BJ (cell line): ENCODE data around the gene RHOV. TPM values are rescaled to one million over a fixed set of nuclear protein-coding genes. Genes with fewer than 3 reads are reported as not detected.

Experiments
- CTCF ChIA-PET: fragments of 350-600 bp; formaldehyde crosslinking; extraction: SDS; loops from one replicate; lab custom pipeline; 2021; ENCODE audit warnings: antibody characterized with exemption, inconsistent platforms; lab: Yijun Ruan, JAX
- POLR2A ChIA-PET: fragments of 300-600 bp; sonication (Branson Sonifier 250); formaldehyde crosslinking; extraction: SDS; loops from one replicate; lab custom pipeline; 2021; ENCODE audit warnings: antibody characterized with exemption; lab: Charles Lee
- DNase-seq: peaks from one replicate; pipeline ENCODE4 v3.0.0-alpha.2; 2011; ENCODE audit warnings: low read depth
- H3K27me3 ChIP-seq: 2 replicates; pipeline ENCODE4 v1.6.0; 2011; ENCODE audit warnings: low read length; ENCODE audit not compliant: control insufficient read depth, insufficient read depth
- H3K36me3 ChIP-seq: 2 replicates; pipeline ENCODE4 v1.5.1; 2011; ENCODE audit warnings: low read length; ENCODE audit not compliant: control insufficient read depth, insufficient read depth
- H3K4me3 ChIP-seq: 2 replicates; pipeline ENCODE4 v1.5.1; 2011; ENCODE audit warnings: low read depth, mild to moderate bottlenecking, control low read depth, low read length
- polyA plus RNA-seq: library from polyadenylated mRNA; depleted of rRNA; stranded (reverse); fragments of >200 nt; gene quantifications from 2 replicates; pipeline ENCODE4 v1.2.3, GENCODE V29; 2011
- TF ChIP-seq, protein P1 (sequence below): IDR thresholded peaks from 2 replicates; pipeline ENCODE4 v1.5.1; 2011; ENCODE audit warnings: low read depth, mild to moderate bottlenecking, control low read depth, inconsistent platforms, low read length, moderate library complexity; ENCODE audit not compliant: insufficient read depth

RHOV gene
- polyA plus RNA-seq, 1 experiment = 0.28 TPM

DNA sequence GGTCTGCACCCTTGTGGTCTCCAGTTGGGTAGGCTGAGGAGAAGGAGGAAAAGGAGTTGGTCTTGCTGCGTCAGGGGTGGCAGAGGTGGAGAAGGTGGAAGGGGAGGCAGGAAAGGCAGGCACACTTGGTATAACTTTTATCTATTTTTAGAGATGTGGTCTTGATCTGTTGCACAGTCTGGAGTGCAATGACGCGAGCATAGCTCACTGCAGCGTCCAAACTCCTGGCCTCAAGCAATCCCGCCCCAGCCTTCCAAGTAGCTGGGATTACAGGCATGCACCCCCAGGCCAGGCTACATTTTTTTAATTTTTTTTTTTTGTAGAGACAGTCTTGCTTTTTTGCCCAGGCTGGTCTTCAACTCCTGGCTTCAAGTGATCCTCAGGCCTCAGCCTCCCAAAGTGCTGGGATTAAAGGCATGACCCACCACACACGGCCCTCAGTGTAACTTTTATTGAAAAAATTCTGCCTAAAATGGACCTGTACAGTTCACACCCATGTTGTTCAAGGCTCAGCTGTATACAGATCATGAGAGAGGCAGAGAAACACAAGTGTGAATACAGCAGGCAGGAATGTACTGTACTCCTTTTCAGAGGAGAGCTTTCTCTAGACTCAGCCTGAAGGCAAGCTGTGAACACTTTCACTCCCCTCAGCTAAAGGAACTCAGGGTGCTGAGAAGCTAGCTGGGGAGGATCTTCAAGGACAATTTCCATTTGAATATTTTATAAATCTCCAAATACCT lies 2.1 kb upstream of the RHOV start:
- no peak for DNase-seq
- ChIA-PET POLR2A (no interaction called here), CTCF (interaction anchor here (0.6 to 8.0 kb wide), 6 partner anchors 8 to 353 kb away, joined by 3 to 71 read pairs (median 4); no protein-coding TSS in a partner anchor)
- Histone ChIP-seq H3K4me3 (no peak overlapping the region), H3K36me3 (no peaks in the 10 kb centered on the region), H3K27me3 (peaks cover 6% of the 10 kb centered on the region)
- TF ChIP-seq, protein P1, sequence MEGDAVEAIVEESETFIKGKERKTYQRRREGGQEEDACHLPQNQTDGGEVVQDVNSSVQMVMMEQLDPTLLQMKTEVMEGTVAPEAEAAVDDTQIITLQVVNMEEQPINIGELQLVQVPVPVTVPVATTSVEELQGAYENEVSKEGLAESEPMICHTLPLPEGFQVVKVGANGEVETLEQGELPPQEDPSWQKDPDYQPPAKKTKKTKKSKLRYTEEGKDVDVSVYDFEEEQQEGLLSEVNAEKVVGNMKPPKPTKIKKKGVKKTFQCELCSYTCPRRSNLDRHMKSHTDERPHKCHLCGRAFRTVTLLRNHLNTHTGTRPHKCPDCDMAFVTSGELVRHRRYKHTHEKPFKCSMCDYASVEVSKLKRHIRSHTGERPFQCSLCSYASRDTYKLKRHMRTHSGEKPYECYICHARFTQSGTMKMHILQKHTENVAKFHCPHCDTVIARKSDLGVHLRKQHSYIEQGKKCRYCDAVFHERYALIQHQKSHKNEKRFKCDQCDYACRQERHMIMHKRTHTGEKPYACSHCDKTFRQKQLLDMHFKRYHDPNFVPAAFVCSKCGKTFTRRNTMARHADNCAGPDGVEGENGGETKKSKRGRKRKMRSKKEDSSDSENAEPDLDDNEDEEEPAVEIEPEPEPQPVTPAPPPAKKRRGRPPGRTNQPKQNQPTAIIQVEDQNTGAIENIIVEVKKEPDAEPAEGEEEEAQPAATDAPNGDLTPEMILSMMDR = no peak

DNA sequence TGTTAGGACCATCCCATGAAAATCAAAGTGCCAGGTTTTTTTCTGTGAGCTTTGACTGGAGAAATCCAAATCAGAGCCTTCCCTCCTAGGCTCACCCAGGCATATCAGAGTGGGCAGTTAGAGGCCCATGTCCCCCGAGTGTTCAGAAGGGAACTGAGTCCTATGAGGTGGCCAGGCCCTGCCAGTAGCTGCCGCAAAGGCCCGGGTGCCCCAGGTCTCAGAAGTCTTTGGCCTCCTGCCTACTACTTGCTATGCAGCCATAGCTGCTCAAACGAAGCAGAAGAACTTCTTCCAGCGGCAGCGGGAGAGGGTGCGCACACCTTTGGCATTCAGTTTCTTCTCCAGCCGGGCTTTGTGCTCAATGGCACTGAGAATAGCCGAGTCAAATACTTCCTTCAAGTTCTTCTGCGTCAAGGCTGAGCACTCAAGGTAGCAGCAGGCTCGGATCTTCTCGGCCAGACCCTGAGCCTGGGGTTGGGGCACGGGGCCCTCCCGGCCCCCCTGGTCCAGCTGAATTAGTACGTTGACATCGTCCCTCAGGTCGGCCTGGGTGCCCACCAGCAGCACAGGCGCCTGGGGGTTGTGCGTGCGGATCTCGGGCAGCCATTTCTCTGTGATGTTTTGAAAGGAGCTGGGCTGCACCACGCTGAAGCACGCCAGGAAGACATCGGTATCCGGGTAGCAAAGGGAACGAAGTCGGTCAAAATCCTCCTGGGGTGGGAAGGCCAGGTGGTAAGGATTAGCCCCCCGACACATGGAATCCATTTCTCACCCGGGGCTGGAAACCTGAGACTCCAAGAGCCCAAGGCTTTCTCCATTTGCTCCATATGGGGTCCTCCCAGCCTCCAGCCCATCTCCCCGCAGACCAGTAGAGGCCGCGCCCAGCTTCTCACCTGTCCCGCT lies 992 bp downstream of the RHOV start:
- TF ChIP-seq, protein P1 = no peak
- DNase-seq = no peak
- Histone ChIP-seq H3K4me3 (peak overlapping the region; percentile 46), H3K36me3 (no peaks in the 10 kb centered on the region), H3K27me3 (peaks cover 8% of the 10 kb centered on the region)
- ChIA-PET POLR2A (interaction anchor here (1.0 kb wide), 1 partner anchor 535 kb away, joined by 3 read pairs; no protein-coding TSS in a partner anchor), CTCF (interaction anchor here (1.0 to 5.7 kb wide), 4 partner anchors 9 to 31 kb away, joined by 5 to 34 read pairs (median 13); partner anchors contain the start of gene VPS18)

DNA sequence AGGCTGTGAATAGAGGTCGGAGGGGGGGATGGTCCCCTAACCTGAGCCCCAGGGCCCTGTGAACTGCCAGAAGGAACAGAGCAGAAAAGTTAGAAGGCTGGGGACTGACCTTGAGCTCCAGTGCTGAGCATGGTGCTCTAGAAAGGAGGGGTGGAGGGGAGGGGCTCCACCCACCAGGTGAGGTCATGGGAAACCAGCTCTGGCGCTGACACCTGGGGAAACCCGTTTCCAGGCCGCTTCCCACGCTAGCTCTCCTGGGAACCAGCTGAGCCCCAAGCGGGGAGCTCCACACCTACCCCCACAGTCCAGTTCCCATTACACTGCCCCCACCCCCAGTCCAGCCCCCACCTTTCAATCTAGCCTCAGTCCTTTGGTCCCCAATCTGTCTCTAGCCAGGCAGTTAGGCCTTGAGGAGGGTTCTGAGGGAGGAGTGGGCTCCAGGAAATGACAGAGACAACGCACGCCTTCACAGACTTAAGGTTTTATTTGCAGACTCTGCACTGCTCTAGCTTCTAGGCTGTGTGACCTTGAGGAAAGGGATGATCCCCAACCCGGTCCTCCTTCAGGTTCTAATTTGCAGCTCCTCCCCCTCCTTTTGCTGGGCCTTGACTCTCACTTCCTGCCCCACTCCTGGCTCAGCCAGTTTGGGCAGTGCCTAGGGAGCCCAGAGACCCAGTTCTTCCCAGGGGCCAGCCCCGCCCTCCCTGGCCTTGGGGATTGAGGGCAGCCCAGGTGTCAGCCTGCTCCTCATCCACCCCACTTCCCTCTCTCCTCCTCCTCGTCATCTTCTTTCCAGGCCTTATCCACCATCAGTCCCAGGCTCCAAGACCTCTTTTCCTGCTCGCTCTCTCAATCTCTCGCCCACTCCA lies 2.1 kb downstream of the RHOV start:
- Histone ChIP-seq H3K4me3 (no peak overlapping the region), H3K36me3 (no peaks in the 10 kb centered on the region), H3K27me3 (peaks cover 8% of the 10 kb centered on the region)
- no peak for DNase-seq
- ChIA-PET POLR2A (no interaction called here), CTCF (interaction anchor here (1.3 to 5.7 kb wide), 5 partner anchors 9 to 23 kb away, joined by 3 to 34 read pairs (median 7); partner anchors contain the start of gene VPS18)
- TF ChIP-seq, protein P1 = no peak

DNA sequence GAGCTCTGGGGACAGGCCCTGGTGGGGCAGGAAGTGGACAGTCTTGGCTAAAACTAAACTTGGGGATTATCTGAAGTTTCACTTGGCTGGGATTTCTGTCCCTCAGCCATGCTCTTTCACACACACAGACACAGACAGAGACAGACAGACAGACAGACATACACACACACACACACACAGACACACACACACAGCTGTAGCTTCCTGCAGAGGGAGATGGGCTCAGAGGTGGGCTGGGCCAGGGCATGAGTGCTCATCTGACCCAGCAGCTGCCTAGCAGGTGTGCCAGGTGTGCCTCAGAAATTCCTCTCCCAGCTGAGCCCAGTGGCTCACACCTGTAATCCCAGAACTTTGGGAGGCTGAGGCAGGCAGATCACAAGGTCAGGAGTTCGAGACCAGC lies 3.3 kb downstream of the RHOV start:
- TF ChIP-seq, protein P1 = no peak
- POLR2A ChIA-PET = no interaction called here
- no peak overlapping the region for H3K4me3 ChIP-seq
- H3K27me3 ChIP-seq = peaks cover 8% of the 10 kb centered on the region
- CTCF ChIA-PET = interaction anchor here (1.3 to 5.7 kb wide), 5 partner anchors 10 to 24 kb away, joined by 3 to 34 read pairs (median 7); partner anchors contain the start of gene VPS18
- H3K36me3 ChIP-seq = no peaks in the 10 kb centered on the region
- no peak for DNase-seq
